Neural progenitor cell (in vitro differentiated cells): ENCODE measurements around the gene ARSB.

Source experiments
- CTCF ChIP-seq: fragments of 200-600 bp; sonication (generic); IDR thresholded peaks from 2 replicates; pipeline ENCODE4 v1.5.1; 2017; ENCODE audit warnings: antibody characterized with exemption, mild to moderate bottlenecking
- EZH2 ChIP-seq: fragments of 200-600 bp; sonication (generic); IDR thresholded peaks from 2 replicates; pipeline ENCODE4 v1.6.1; 2017; ENCODE audit warnings: antibody characterized with exemption, mild to moderate bottlenecking, moderate library complexity
- EZH2phosphoT487 ChIP-seq: fragments of 200-600 bp; sonication (generic); IDR thresholded peaks from 2 replicates; pipeline ENCODE4 v1.6.1; 2017; ENCODE audit warnings: antibody characterized with exemption

GRCh38 chr5:78926252-78926651 is 58.9 kb downstream of the ARSB start:
- TF ChIP-seq CTCF = no peak
- TF ChIP-seq EZH2phosphoT487 = no peak
- no peak for TF ChIP-seq EZH2
